Keratinocyte (primary cell): ENCODE data around the gene USP10. TPM values are rescaled to one million over a fixed set of nuclear protein-coding genes. Genes with fewer than 3 reads are reported as not detected.

Experiments used
- DNase-seq: peaks from one replicate; pipeline ENCODE4 v3.0.0-alpha.2; 2011; ENCODE audit warnings: low read depth, missing footprints, low spot score
- FAIRE-seq: peaks from 2 replicates; lab custom pipeline; 2011; peaks lifted over from hg19 to GRCh38; lab: Jason Lieb, UNC
- H2AFZ ChIP-seq: 2 replicates; pipeline ENCODE4 v1.6.0; 2012; ENCODE audit warnings: low read length, control low read depth, inconsistent platforms; ENCODE audit not compliant: control insufficient read depth
- H3K27ac ChIP-seq: 2 replicates; pipeline ENCODE4 v1.5.1; 2011; ENCODE audit warnings: low read length; ENCODE audit not compliant: control insufficient read depth, insufficient read depth
- H3K27me3 ChIP-seq: 3 replicates; pipeline ENCODE4 v1.6.0; 2011; ENCODE audit warnings: low read length; ENCODE audit not compliant: control insufficient read depth, insufficient read depth; ENCODE audit errors: extremely low read depth
- H3K36me3 ChIP-seq, 2 experiments: 2 replicates in 1 of 2; 3 replicates in 1 of 2; pipeline ENCODE4 v1.5.1; 2011; ENCODE audit warnings: low read length in 2 of 2, mild to moderate bottlenecking in 1 of 2; ENCODE audit not compliant: control insufficient read depth in 2 of 2, insufficient read depth in 2 of 2; ENCODE audit errors: extremely low read depth in 1 of 2
- H3K4me1 ChIP-seq: 3 replicates; pipeline ENCODE4 v1.5.1; 2011; ENCODE audit warnings: low read length; ENCODE audit not compliant: control insufficient read depth, insufficient read depth; ENCODE audit errors: extremely low read depth
- H3K4me2 ChIP-seq: 3 replicates; pipeline ENCODE4 v1.6.0; 2011; ENCODE audit warnings: low read depth, low read length; ENCODE audit not compliant: control insufficient read depth, insufficient read depth; ENCODE audit errors: extremely low read depth
- H3K4me3 ChIP-seq, 3 experiments: fragments of 200-600 bp in 1 of 3; sonication (generic) in 1 of 3; 2 replicates in 2 of 3; 3 replicates in 1 of 3; pipeline ENCODE4 v1.5.1; 2011 to 2016; ENCODE audit warnings: low read length in 3 of 3, mild to moderate bottlenecking in 3 of 3, control low read depth in 2 of 3, inconsistent platforms in 1 of 3, low read depth in 1 of 3, mixed read lengths in 1 of 3, mixed run types in 1 of 3, moderate library complexity in 1 of 3; ENCODE audit not compliant: control insufficient read depth in 2 of 3, insufficient read depth in 2 of 3; ENCODE audit errors: extremely low read depth in 1 of 3
- H3K79me2 ChIP-seq: 2 replicates; pipeline ENCODE4 v1.6.0; 2012; ENCODE audit warnings: low read length; ENCODE audit not compliant: control insufficient read depth, insufficient read depth
- H3K9ac ChIP-seq: 3 replicates; pipeline ENCODE4 v1.6.0; 2011; ENCODE audit warnings: low read length; ENCODE audit not compliant: control insufficient read depth, insufficient read depth; ENCODE audit errors: extremely low read depth
- H3K9me1 ChIP-seq: 3 replicates; pipeline ENCODE4 v1.6.0; 2011; ENCODE audit warnings: low read length; ENCODE audit not compliant: control insufficient read depth, insufficient read depth; ENCODE audit errors: extremely low read depth
- H3K9me3 ChIP-seq: 2 replicates; pipeline ENCODE4 v1.5.1; 2012; ENCODE audit warnings: low read depth, low read length; ENCODE audit not compliant: control insufficient read depth
- H4K20me1 ChIP-seq: 3 replicates; pipeline ENCODE4 v1.6.0; 2011; ENCODE audit warnings: low read length; ENCODE audit not compliant: control insufficient read depth, insufficient read depth; ENCODE audit errors: extremely low read depth
- CTCF ChIP-seq, 3 experiments: IDR thresholded peaks in 1 of 3; conservative IDR thresholded peaks in 1 of 3; optimal IDR thresholded peaks in 1 of 3; 2 replicates in 2 of 3; 3 replicates in 1 of 3; pipeline versions ENCODE3 to v1.5.1; 2011; ENCODE audit warnings: low read length in 3 of 3, mild to moderate bottlenecking in 3 of 3, moderate library complexity in 2 of 3, control low read depth in 1 of 3, inconsistent platforms in 1 of 3; ENCODE audit not compliant: insufficient read depth in 2 of 3; ENCODE audit errors: extremely low read depth in 1 of 3
- EZH2 ChIP-seq: IDR thresholded peaks from one replicate; pipeline ENCODE4 v1.6.1; 2012; ENCODE audit warnings: inconsistent platforms, mild to moderate bottlenecking, low read length, moderate library complexity
- dilution Hi-C: fragments of 300-500 bp; cut with MboI; formaldehyde crosslinking; loops from one replicate; pipeline ENCODE4 v1.7.0; 2020; ENCODE audit warnings: low sequenced_read_pairs; ENCODE audit not compliant: extremely low pct_ligation_motif_present
- polyA plus RNA-seq, 5 experiments: library from polyadenylated mRNA; depleted of rRNA in 3 of 5; stranded (reverse) in 3 of 5; stranded (forward) in 1 of 5; unstranded in 1 of 5; fragments of >200 nt; gene quantifications; 1 replicate in 1 of 5; 2 replicates in 3 of 5; 3 replicates in 1 of 5; pipeline versions ENCODE4 v1.2.1 to v1.2.3, GENCODE V29; 2011 to 2012; ENCODE audit warnings: missing spikeins in 2 of 5, low read depth in 1 of 5, low replicate concordance in 1 of 5

The USP10 gene
- polyA plus RNA-seq, 1 donor (not counting 4 experiments of a cell fraction or from before 2014, with no cell fraction given), result 92.0 TPM

GRCh38 chr16:84750575-84750974, 50.8 kb downstream of the USP10 start:
- H4K20me1 ChIP-seq, result peaks cover 9% of the 10 kb centered on the region
- no peak overlapping the region for H3K9ac ChIP-seq
- DNase-seq (no peak), FAIRE-seq (no peak)
- H3K36me3 ChIP-seq, result peaks cover 5 to 16% of the 10 kb centered on the region in 2 experiments
- no peaks in the 10 kb centered on the region for H3K9me1 ChIP-seq
- no peak overlapping the region for H3K27ac ChIP-seq
- H3K4me2 ChIP-seq, result no peak overlapping the region
- H3K4me3 ChIP-seq, result no peak overlapping the region
- H3K27me3 ChIP-seq, result no peaks in the 10 kb centered on the region
- H3K9me3 ChIP-seq, result no peaks in the 10 kb centered on the region
- dilution Hi-C loops, result no loop called here
- peaks cover 72% of the 10 kb centered on the region for H3K79me2 ChIP-seq
- H3K4me1 ChIP-seq, result peaks cover 21% of the 10 kb centered on the region
- H2AFZ ChIP-seq, result no peak overlapping the region
- TF ChIP-seq CTCF (optimal IDR thresholded peaks at IDR 0.05 in 1 of 3, IDR thresholded peaks at IDR 0.05 in 1 of 3, conservative IDR thresholded peaks at IDR 0.05 in 1 of 3; ENCODE audit: extremely low read depth in 1 of 3, insufficient read depth in 2 of 3, low read length in 3 of 3) (no peak), EZH2 (no peak)

- no peak overlapping the region for H3K9ac ChIP-seq
- peaks cover 9% of the 10 kb centered on the region for H4K20me1 ChIP-seq
- no peak for FAIRE-seq
- no peak overlapping the region for H3K4me2 ChIP-seq
- H3K4me3 ChIP-seq, result no peak overlapping the region
- peaks cover 23% of the 10 kb centered on the region for H3K4me1 ChIP-seq
- no peaks in the 10 kb centered on the region for H3K27me3 ChIP-seq
- peaks cover 73% of the 10 kb centered on the region for H3K79me2 ChIP-seq
- no peaks in the 10 kb centered on the region for H3K9me1 ChIP-seq
- H2AFZ ChIP-seq, result no peak overlapping the region
- dilution Hi-C loops, result no loop called here
- DNase-seq, result no peak
- H3K36me3 ChIP-seq, result peaks cover 3 to 14% of the 10 kb centered on the region in 2 experiments
- TF ChIP-seq CTCF (optimal IDR thresholded peaks at IDR 0.05 in 1 of 3, IDR thresholded peaks at IDR 0.05 in 1 of 3, conservative IDR thresholded peaks at IDR 0.05 in 1 of 3; ENCODE audit: extremely low read depth in 1 of 3, insufficient read depth in 2 of 3, low read length in 3 of 3) (no peak), EZH2 (no peak)
- H3K9me3 ChIP-seq, result no peaks in the 10 kb centered on the region
- no peak overlapping the region for H3K27ac ChIP-seq
Measured at GRCh38 chr16:84751241-84751640, 51.4 kb downstream of the USP10 start.
